Smooth muscle cell (in vitro differentiated cells): Measurements from ENCODE around the gene ACACA. TPM values are rescaled to one million over a fixed set of nuclear protein-coding genes. Genes with fewer than 3 reads are reported as not detected.
A peak's percentile ranks its signal among the peaks of the same experiment; 100 is the strongest.

Experiments
- DNase-seq: peaks from one replicate; lab custom pipeline; 2025; ENCODE audit not compliant: unreplicated experiment; lab: John Stamatoyannopoulos, UW
- H2AFZ ChIP-seq: fragments of 200-600 bp; sonication (generic); 2 replicates; pipeline ENCODE4 v1.6.0; 2016; ENCODE audit warnings: antibody characterized with exemption, low read depth, mild to moderate bottlenecking
- H3F3A ChIP-seq: fragments of 200-600 bp; sonication (generic); 2 replicates; pipeline ENCODE4 v1.6.0; 2017; ENCODE audit warnings: antibody characterized with exemption, low read depth
- H3K27ac ChIP-seq: fragments of 200-600 bp; sonication (generic); 2 replicates; pipeline ENCODE4 v1.5.1; 2016; ENCODE audit warnings: low read depth, mild to moderate bottlenecking
- H3K27me3 ChIP-seq: fragments of 200-600 bp; sonication (generic); 2 replicates; pipeline ENCODE4 v1.6.1; 2016; ENCODE audit warnings: low read depth, mild to moderate bottlenecking
- H3K36me3 ChIP-seq: fragments of 200-600 bp; sonication (generic); 2 replicates; pipeline ENCODE4 v1.5.1; 2016; ENCODE audit warnings: low read depth
- H3K4me1 ChIP-seq: fragments of 200-600 bp; sonication (generic); 2 replicates; pipeline ENCODE4 v1.5.1; 2016; ENCODE audit warnings: low read depth
- H3K4me2 ChIP-seq: fragments of 200-600 bp; sonication (generic); 2 replicates; pipeline ENCODE4 v1.6.0; 2016; ENCODE audit warnings: mild to moderate bottlenecking
- H3K4me3 ChIP-seq: fragments of 200-600 bp; sonication (generic); 2 replicates; pipeline ENCODE4 v1.5.1; 2016; ENCODE audit warnings: mild to moderate bottlenecking
- H3K79me2 ChIP-seq: fragments of 200-600 bp; sonication (generic); 2 replicates; pipeline ENCODE4 v1.6.0; 2016; ENCODE audit warnings: low read depth, mild to moderate bottlenecking
- H3K9ac ChIP-seq: fragments of 200-600 bp; sonication (generic); 2 replicates; pipeline ENCODE4 v1.6.0; 2016; ENCODE audit warnings: low read depth
- H3K9me3 ChIP-seq: fragments of 200-600 bp; sonication (generic); replicated peaks from 2 replicates; pipeline ENCODE4 v1.5.1; 2016; ENCODE audit warnings: low read depth
- H4K20me1 ChIP-seq: fragments of 200-600 bp; sonication (generic); 2 replicates; pipeline ENCODE4 v1.6.0; 2016; ENCODE audit warnings: low read depth
- WGBS: methylation state at CpG from one replicate; pipeline ENCODE4 v1.1.7; 2016; ENCODE audit warnings: low lambda C conversion rate; 5-methylcytosine and 5-hydroxymethylcytosine counted together
- polyA plus RNA-seq: library from polyadenylated mRNA; unstranded; fragments of >200 nt; fragmentation: Nextera tagmentation; extraction: Ambion mirVana; gene quantifications from 2 replicates; pipeline ENCODE4 v1.2.1, GENCODE V29; 2016
- total RNA-seq: library from RNA; depleted of rRNA; stranded (reverse); fragments of >200 nt; gene quantifications from 2 replicates; pipeline ENCODE4 v1.2.3, GENCODE V29; 2014
- TF ChIP-seq, protein P1 (sequence below): fragments of 200-600 bp; sonication (generic); IDR thresholded peaks from 2 replicates; pipeline ENCODE4 v1.5.1; 2017; ENCODE audit warnings: borderline replicate concordance, mild to moderate bottlenecking, antibody characterized with exemption; ENCODE audit not compliant: insufficient read depth, poor library complexity, severe bottlenecking

Gene ACACA
- total and polyA plus RNA-seq, 2 experiments from 2014 or later = 16.4 to 33.9 TPM

DNA sequence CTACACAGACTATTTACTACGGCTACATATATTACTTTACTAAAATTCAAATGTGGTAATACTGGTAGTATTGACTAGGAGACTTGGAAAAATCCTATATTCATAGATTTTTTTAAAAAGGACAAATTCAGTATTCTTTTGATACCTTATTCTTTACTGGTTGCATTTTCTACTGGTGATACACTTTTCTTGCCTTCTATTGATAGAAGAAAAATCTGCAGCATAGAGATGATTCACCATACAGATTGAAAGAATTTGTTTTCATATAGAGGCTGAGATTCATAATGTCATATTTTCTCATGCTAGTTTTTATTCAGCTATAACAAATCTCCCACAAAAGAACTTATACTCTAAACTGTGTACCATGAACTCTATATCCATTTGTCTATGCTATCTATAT, 226.3 kb downstream of the ACACA start:
- DNase-seq = no peak
- Histone ChIP-seq H3K9ac (no peak overlapping the region), H3F3A (no peaks in the 10 kb centered on the region), H3K36me3 (no peaks in the 10 kb centered on the region), H3K27me3 (no peaks in the 10 kb centered on the region), H4K20me1 (no peaks in the 10 kb centered on the region), H3K79me2 (no peaks in the 10 kb centered on the region), H3K9me3 (no peaks in the 10 kb centered on the region), H3K4me3 (no peak overlapping the region), H2AFZ (no peak overlapping the region), H3K4me1 (peaks cover 5% of the 10 kb centered on the region), H3K27ac (peak overlapping the region; percentile 84), H3K4me2 (peak overlapping the region; percentile 72)
- TF ChIP-seq, protein P1, sequence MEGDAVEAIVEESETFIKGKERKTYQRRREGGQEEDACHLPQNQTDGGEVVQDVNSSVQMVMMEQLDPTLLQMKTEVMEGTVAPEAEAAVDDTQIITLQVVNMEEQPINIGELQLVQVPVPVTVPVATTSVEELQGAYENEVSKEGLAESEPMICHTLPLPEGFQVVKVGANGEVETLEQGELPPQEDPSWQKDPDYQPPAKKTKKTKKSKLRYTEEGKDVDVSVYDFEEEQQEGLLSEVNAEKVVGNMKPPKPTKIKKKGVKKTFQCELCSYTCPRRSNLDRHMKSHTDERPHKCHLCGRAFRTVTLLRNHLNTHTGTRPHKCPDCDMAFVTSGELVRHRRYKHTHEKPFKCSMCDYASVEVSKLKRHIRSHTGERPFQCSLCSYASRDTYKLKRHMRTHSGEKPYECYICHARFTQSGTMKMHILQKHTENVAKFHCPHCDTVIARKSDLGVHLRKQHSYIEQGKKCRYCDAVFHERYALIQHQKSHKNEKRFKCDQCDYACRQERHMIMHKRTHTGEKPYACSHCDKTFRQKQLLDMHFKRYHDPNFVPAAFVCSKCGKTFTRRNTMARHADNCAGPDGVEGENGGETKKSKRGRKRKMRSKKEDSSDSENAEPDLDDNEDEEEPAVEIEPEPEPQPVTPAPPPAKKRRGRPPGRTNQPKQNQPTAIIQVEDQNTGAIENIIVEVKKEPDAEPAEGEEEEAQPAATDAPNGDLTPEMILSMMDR = no peak
- 91% methylated on average over 1 of the region's 1 CpG for whole genome bisulfite sequencing

GRCh38 chr17:37179893-37180292, 226.7 kb downstream of the ACACA start:
- Histone ChIP-seq H3K27me3 (no peaks in the 10 kb centered on the region), H4K20me1 (no peaks in the 10 kb centered on the region), H3K9ac (peak overlapping the region; percentile 54), H2AFZ (no peak overlapping the region), H3K79me2 (no peaks in the 10 kb centered on the region), H3K4me2 (peak overlapping the region; percentile 72), H3F3A (no peaks in the 10 kb centered on the region), H3K9me3 (no peaks in the 10 kb centered on the region), H3K4me1 (peaks cover 5% of the 10 kb centered on the region), H3K36me3 (no peaks in the 10 kb centered on the region), H3K27ac (peak overlapping the region; percentile 84), H3K4me3 (no peak overlapping the region)
- TF ChIP-seq, protein P1 = no peak
- 94% methylated on average over 1 of the region's 1 CpG for WGBS
- DNase-seq = no peak

DNA sequence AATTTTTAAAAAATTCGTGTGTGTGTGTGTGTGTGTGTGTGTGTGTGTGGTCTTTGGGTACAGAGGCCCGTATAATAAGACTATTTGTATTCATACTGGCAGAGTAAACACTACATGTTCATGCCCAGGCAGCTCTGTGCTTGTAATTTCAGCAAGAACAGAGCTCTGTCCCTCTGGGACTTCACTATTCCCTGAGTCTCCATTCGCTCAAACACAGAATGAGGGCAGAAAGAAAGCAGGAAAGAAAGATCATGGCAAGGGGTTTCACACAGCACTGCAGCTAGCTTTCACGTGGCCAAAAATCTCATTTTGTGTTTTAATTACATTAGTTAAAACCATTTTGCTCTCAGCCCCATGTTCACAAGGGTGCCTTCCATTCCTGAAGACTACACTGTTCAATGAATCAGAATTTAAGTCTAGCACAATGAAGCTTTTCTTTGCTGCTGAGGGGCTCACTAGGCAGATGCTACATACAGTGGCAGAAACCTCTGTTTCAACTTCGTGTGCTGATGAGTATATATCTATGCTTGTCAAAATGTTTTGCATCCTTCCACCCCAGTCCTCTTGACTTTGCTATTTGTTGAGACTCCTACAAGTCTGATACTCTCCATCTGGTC, 229.3 kb downstream of the ACACA start:
- 80% methylated on average over 5 of the region's 5 CpGs for WGBS
- H4K20me1 ChIP-seq = no peaks in the 10 kb centered on the region
- H3K9ac ChIP-seq = no peak overlapping the region
- H3K9me3 ChIP-seq = no peaks in the 10 kb centered on the region
- H3K27me3 ChIP-seq = no peaks in the 10 kb centered on the region
- H3F3A ChIP-seq = no peaks in the 10 kb centered on the region
- H2AFZ ChIP-seq = no peak overlapping the region
- no peaks in the 10 kb centered on the region for H3K79me2 ChIP-seq
- no peak overlapping the region for H3K4me2 ChIP-seq
- H3K36me3 ChIP-seq = no peaks in the 10 kb centered on the region
- TF ChIP-seq, protein P1 = no peak
- no peak overlapping the region for H3K27ac ChIP-seq
- H3K4me1 ChIP-seq = peaks cover 5% of the 10 kb centered on the region
- H3K4me3 ChIP-seq = no peak overlapping the region
- DNase-seq = no peak

GRCh38 chr17:37176723-37177122, 229.9 kb downstream of the ACACA start:
- Histone ChIP-seq H3F3A (no peaks in the 10 kb centered on the region), H3K9me3 (no peaks in the 10 kb centered on the region), H2AFZ (no peak overlapping the region), H3K27me3 (no peaks in the 10 kb centered on the region), H3K4me2 (no peak overlapping the region), H3K4me1 (peaks cover 5% of the 10 kb centered on the region), H3K9ac (no peak overlapping the region), H3K36me3 (no peaks in the 10 kb centered on the region), H3K4me3 (no peak overlapping the region), H3K27ac (no peak overlapping the region), H4K20me1 (no peaks in the 10 kb centered on the region), H3K79me2 (no peaks in the 10 kb centered on the region)
- no peak for DNase-seq
- TF ChIP-seq, protein P1 = no peak
